Smooth muscle cell of the brain vasculature (primary cell): ENCODE measurements around the gene LSM7.

ENCODE experiments used
- DNase-seq: peaks from one replicate; pipeline ENCODE4 v3.0.0-alpha.2; 2012; ENCODE audit warnings: low read depth, low spot score

Gene LSM7

GRCh38 chr19:2338055-2338615, 9.7 kb upstream of the LSM7 start:
- DNase-seq, result no peak

GRCh38 chr19:2337329-2337707, 8.9 kb upstream of the LSM7 start:
- DNase-seq, result no peak

GRCh38 chr19:2336528-2337328, 8.3 kb upstream of the LSM7 start:
- DNase-seq, result no peak

- DNase-seq, result no peak
These were observed 7.5 kb upstream of the LSM7 start for GRCh38 chr19:2335848-2336247.

GRCh38 chr19:2334986-2335846, 6.8 kb upstream of the LSM7 start:
- no peak for DNase-seq

- DNase-seq, result no peak
These were observed 6.0 kb upstream of the LSM7 start for GRCh38 chr19:2334426-2334825.

- no peak for DNase-seq
These were observed 5.4 kb upstream of the LSM7 start for GRCh38 chr19:2333807-2334211.

GRCh38 chr19:2333027-2333806, 4.8 kb upstream of the LSM7 start:
- no peak for DNase-seq

GRCh38 chr19:2332341-2333026, 4.1 kb upstream of the LSM7 start:
- DNase-seq, result no peak

GRCh38 chr19:2331601-2332246, 3.3 kb upstream of the LSM7 start:
- no peak for DNase-seq

- no peak for DNase-seq
These were observed 2.4 kb upstream of the LSM7 start for GRCh38 chr19:2330632-2331284.

- no peak for DNase-seq
These were observed 1.9 kb upstream of the LSM7 start for GRCh38 chr19:2330255-2330631.

GRCh38 chr19:2329501-2329916, 1.1 kb upstream of the LSM7 start:
- no peak for DNase-seq

- DNase-seq, result no peak
These were observed 728 bp upstream of the LSM7 start for GRCh38 chr19:2329149-2329478.

GRCh38 chr19:2327773-2328400, 499 bp downstream of the LSM7 start:
- no peak for DNase-seq

GRCh38 chr19:2326699-2327360, 1.6 kb downstream of the LSM7 start:
- DNase-seq, result no peak

GRCh38 chr19:2325281-2326046, 2.9 kb downstream of the LSM7 start:
- no peak for DNase-seq

- DNase-seq, result no peak
These were observed 4.0 kb downstream of the LSM7 start for GRCh38 chr19:2324220-2324948.
